ENCODE measurements around the gene ACSL1. TPM values are rescaled to one million over a fixed set of nuclear protein-coding genes. Genes with fewer than 3 reads are reported as not detected.

The ACSL1 gene
- polyA plus RNA-seq, 2 donors, result 41.9 to 46.5 TPM

DNA sequence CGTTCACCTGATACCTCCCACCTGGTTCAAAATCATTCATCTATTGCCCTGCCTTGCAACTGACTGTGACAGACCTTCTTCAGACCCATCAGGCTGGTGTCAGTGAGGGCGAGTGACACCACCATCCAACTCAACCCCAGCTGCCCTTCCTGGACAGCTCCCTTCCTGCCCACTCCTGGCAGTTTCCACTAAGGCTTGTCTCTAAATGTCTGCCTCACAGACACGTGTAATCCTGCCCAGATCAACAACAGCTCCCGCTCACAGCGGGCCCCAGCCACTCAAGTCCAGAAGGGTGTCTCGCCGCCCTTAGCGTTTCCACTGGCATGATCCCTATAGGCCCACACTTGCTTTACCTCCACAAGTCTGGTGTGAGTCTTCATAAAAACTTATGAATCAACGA, 28.9 kb downstream of the ACSL1 start:
- peaks cover 0 to 8% of the 10 kb centered on the region in 2 donors for H3K36me3 ChIP-seq (ENCODE audit: control insufficient read depth in 2 of 2, insufficient read depth in 2 of 2, low read length in 1 of 2)
- H3K9me3 ChIP-seq (ENCODE audit: control insufficient read depth in 2 of 2, insufficient read depth in 1 of 2, low read depth in 1 of 2, low read length in 1 of 2), result no peaks in the 10 kb centered on the region
- no peaks in the 10 kb centered on the region for H3K27me3 ChIP-seq (ENCODE audit: control insufficient read depth in 1 of 2, insufficient read depth in 2 of 2, low read length in 2 of 2)
- no peak overlapping the region for H3K4me3 ChIP-seq (ENCODE audit: low read depth in 1 of 2, low read length in 2 of 2)
- no peak overlapping the region for H3K27ac ChIP-seq (ENCODE audit: low read depth in 2 of 2, low read length in 1 of 2)
- peaks cover 0 to 4% of the 10 kb centered on the region in 2 donors for H3K4me1 ChIP-seq (ENCODE audit: control insufficient read depth in 2 of 2, insufficient read depth in 2 of 2, low read length in 1 of 2)
- 85 to 91% methylated on average over 9 of the region's 9 CpGs for WGBS, 2 donors

DNA sequence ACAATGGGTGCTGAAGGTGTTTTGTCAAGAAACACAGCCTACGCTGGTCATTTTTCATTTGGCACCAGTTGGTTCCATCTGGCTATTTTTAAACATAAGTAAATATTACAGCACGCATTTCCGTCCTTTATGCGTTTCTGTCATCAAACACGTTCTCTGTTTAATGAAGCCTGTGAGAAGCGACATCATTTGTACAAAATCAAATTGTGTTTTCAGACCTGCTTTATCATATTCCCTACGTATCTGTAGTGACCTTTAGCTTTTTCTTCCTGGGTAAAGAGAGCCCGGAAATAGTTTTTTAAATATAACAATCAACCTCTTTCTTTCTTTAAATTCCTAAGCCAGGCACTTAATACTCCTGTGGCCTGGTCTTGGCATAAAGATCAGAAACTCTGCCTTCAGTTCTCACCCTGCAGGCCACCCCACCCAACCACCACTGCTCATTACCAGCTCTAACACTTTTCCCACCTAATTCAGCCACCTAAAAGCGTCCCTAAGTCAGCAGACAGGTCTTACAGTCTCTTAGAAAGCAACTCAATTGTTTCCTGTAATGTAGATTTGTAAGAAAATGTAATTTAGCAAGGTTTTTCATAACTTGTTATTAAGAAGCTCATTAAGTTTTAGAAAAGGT, 30.4 kb downstream of the ACSL1 start:
- WGBS, 2 donors, result 59% methylated on average over 9 of the region's 9 CpGs

DNA sequence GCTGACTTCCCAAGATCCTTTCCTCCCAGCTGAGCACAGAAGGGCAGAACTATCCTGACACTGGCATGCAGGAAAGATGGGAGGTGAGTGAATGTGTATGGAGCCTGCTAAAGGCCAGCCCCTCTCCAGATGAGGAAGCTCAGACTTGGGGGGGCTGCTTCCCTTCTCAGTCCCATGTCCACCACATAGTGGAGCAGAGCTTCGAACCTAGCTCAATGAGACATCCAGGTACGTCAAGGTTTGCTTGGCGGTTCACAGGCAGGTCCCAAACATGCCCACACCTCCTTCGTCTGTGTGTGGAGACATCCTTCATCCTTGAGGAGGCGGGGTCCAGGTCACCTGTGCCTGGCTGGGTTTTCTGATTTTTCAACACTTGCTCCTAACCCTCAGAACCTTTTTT, 31.3 kb downstream of the ACSL1 start:
- no peaks in the 10 kb centered on the region for H3K27me3 ChIP-seq (ENCODE audit: control insufficient read depth in 1 of 2, insufficient read depth in 2 of 2, low read length in 2 of 2)
- peaks cover 0 to 4% of the 10 kb centered on the region in 2 donors for H3K4me1 ChIP-seq (ENCODE audit: control insufficient read depth in 2 of 2, insufficient read depth in 2 of 2, low read length in 1 of 2)
- H3K4me3 ChIP-seq (ENCODE audit: low read depth in 1 of 2, low read length in 2 of 2), result no peak overlapping the region
- no peaks in the 10 kb centered on the region for H3K9me3 ChIP-seq (ENCODE audit: control insufficient read depth in 2 of 2, insufficient read depth in 1 of 2, low read depth in 1 of 2, low read length in 1 of 2)
- WGBS, 2 donors, result 89 to 93% methylated on average over 5 of the region's 5 CpGs
- no peak overlapping the region for H3K27ac ChIP-seq (ENCODE audit: low read depth in 2 of 2, low read length in 1 of 2)
- H3K36me3 ChIP-seq (ENCODE audit: control insufficient read depth in 2 of 2, insufficient read depth in 2 of 2, low read length in 1 of 2), result peaks cover 0 to 8% of the 10 kb centered on the region in 2 donors

More for the DNA sequence above, 30.4 kb downstream of the ACSL1 start:
- Histone ChIP-seq H3K36me3 (ENCODE audit: control insufficient read depth in 2 of 2, insufficient read depth in 2 of 2, low read length in 1 of 2) (peaks cover 0 to 8% of the 10 kb centered on the region in 2 donors), H3K27ac (ENCODE audit: low read depth in 2 of 2, low read length in 1 of 2) (no peak overlapping the region), H3K27me3 (ENCODE audit: control insufficient read depth in 1 of 2, insufficient read depth in 2 of 2, low read length in 2 of 2) (no peaks in the 10 kb centered on the region), H3K4me1 (ENCODE audit: control insufficient read depth in 2 of 2, insufficient read depth in 2 of 2, low read length in 1 of 2) (peaks cover 0 to 4% of the 10 kb centered on the region in 2 donors), H3K9me3 (ENCODE audit: control insufficient read depth in 2 of 2, insufficient read depth in 1 of 2, low read depth in 1 of 2, low read length in 1 of 2) (no peaks in the 10 kb centered on the region), H3K4me3 (ENCODE audit: low read depth in 1 of 2, low read length in 2 of 2) (no peak overlapping the region)

DNA sequence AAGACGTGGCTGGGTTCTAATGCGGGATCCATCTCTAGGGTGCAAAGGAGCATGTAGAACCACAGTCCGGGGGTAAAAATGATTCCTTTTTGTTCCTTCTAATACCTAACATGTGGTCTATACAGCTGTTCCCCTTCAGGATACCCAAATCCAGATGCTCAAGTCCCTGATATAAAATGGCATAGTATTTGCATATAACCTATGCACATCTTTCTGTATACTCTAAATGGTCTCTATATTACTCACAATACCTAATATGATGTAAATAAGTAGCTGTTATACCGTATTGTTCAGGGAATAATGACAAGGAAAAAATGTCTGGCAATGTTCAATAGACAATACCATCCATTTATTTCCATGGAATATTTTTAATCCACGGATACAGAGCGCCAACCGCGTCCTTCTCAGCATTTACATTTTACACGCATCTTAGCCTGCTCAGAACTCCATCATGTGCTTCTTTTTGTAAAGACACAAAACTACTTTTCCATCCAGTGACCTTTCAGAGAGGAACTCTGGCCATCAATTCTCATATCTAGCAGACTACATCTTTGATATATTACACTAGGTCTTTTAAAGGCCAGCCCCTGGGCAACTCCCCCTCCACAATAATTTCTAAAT, 31.9 kb downstream of the ACSL1 start:
- WGBS, 2 donors, result 75 to 93% methylated on average over 9 of the region's 9 CpGs
- H3K9me3 ChIP-seq (ENCODE audit: control insufficient read depth in 2 of 2, insufficient read depth in 1 of 2, low read depth in 1 of 2, low read length in 1 of 2), result no peaks in the 10 kb centered on the region
- peaks cover 0 to 8% of the 10 kb centered on the region in 2 donors for H3K36me3 ChIP-seq (ENCODE audit: control insufficient read depth in 2 of 2, insufficient read depth in 2 of 2, low read length in 1 of 2)
- no peaks in the 10 kb centered on the region for H3K27me3 ChIP-seq (ENCODE audit: control insufficient read depth in 1 of 2, insufficient read depth in 2 of 2, low read length in 2 of 2)
- no peak overlapping the region for H3K27ac ChIP-seq (ENCODE audit: low read depth in 2 of 2, low read length in 1 of 2)
- H3K4me1 ChIP-seq (ENCODE audit: control insufficient read depth in 2 of 2, insufficient read depth in 2 of 2, low read length in 1 of 2), result peaks cover 0 to 4% of the 10 kb centered on the region in 2 donors
- no peak overlapping the region for H3K4me3 ChIP-seq (ENCODE audit: low read depth in 1 of 2, low read length in 2 of 2)

DNA sequence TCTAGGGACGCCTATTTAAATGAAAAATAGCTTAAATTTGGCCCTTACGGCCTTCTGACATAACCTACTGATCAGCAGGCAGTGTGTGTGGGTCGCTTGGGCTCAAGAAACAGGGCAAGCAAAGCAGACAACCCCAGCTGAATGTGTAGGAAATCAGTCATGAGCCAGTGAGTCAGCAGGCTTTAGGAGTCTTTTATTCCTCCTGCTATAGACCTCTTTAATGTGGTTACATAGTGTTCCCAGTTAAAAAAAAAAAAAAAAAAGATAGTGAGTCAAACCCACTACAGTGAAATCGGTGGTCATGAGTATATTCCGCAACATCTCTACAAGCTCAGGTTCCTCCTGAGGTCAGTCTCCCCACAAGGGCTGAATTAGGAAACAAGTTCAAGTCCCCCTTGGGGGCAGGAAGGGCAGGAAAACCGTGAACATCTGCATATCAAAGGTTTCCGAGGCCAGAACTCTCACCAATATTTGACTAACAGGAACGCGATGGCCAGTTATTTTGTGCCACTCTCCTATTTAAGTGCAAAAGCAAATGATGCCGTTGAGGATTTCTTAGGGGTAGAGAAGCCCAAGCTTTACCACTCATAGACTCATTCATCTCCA, 32.7 kb downstream of the ACSL1 start:
- Histone ChIP-seq H3K27me3 (ENCODE audit: control insufficient read depth in 1 of 2, insufficient read depth in 2 of 2, low read length in 2 of 2) (no peaks in the 10 kb centered on the region), H3K27ac (ENCODE audit: low read depth in 2 of 2, low read length in 1 of 2) (no peak overlapping the region), H3K36me3 (ENCODE audit: control insufficient read depth in 2 of 2, insufficient read depth in 2 of 2, low read length in 1 of 2) (peaks cover 0 to 13% of the 10 kb centered on the region in 2 donors), H3K9me3 (ENCODE audit: control insufficient read depth in 2 of 2, insufficient read depth in 1 of 2, low read depth in 1 of 2, low read length in 1 of 2) (no peaks in the 10 kb centered on the region), H3K4me1 (ENCODE audit: control insufficient read depth in 2 of 2, insufficient read depth in 2 of 2, low read length in 1 of 2) (peaks cover 0 to 2% of the 10 kb centered on the region in 2 donors), H3K4me3 (ENCODE audit: low read depth in 1 of 2, low read length in 2 of 2) (no peak overlapping the region)
- 53 to 61% methylated on average over 10 of the region's 10 CpGs for WGBS, 2 donors

DNA sequence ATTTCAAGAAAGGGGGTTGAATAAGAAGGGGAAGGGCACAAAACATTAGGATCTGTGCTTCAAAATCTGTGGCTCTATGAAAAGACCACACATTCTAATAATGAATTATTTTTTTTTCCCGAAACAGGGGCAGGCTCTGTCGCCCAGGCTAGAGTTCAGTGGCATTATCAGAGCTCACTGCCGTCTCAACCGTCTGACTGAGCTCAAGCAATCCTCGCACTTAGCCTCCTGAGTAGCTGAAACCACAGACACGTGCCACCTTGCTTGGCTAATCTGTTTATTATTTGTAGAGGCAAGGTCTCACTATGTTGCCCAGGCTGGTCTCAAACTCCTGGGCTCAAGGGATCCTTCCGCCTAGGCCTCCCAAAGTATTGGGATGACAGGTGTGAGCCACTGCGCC, 33.4 kb downstream of the ACSL1 start:
- Histone ChIP-seq H3K4me3 (ENCODE audit: low read depth in 1 of 2, low read length in 2 of 2) (no peak overlapping the region), H3K36me3 (ENCODE audit: control insufficient read depth in 2 of 2, insufficient read depth in 2 of 2, low read length in 1 of 2) (peaks cover 0 to 9% of the 10 kb centered on the region in 2 donors), H3K27me3 (ENCODE audit: control insufficient read depth in 1 of 2, insufficient read depth in 2 of 2, low read length in 2 of 2) (no peaks in the 10 kb centered on the region), H3K9me3 (ENCODE audit: control insufficient read depth in 2 of 2, insufficient read depth in 1 of 2, low read depth in 1 of 2, low read length in 1 of 2) (no peaks in the 10 kb centered on the region), H3K4me1 (ENCODE audit: control insufficient read depth in 2 of 2, insufficient read depth in 2 of 2, low read length in 1 of 2) (peaks cover 0 to 2% of the 10 kb centered on the region in 2 donors), H3K27ac (ENCODE audit: low read depth in 2 of 2, low read length in 1 of 2) (no peak overlapping the region)
- 83 to 90% methylated on average over 8 of the region's 8 CpGs for WGBS, 2 donors

DNA sequence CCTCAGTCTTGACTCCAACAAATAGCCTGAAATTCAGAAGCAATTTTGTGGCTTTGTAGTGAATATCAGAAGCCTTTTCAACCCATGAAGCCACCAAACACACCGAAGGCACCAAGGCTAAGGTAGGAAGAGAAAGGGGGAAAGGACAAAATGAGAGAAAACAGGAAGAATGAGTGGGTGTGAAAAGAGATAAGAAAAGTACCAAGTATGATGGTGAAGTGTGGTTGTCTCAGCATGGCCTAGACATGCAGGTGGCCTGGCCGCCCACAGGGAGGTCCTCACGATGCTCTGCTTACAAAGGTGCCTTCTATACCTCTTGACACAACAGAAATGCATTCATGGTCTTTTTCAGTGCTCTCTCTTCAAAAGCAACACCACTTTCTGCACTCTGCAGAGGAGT, 34.9 kb downstream of the ACSL1 start:
- H3K27me3 ChIP-seq (ENCODE audit: control insufficient read depth in 1 of 2, insufficient read depth in 2 of 2, low read length in 2 of 2), result no peaks in the 10 kb centered on the region
- H3K4me3 ChIP-seq (ENCODE audit: low read depth in 1 of 2, low read length in 2 of 2), result no peak overlapping the region
- 87 to 93% methylated on average over 3 of the region's 3 CpGs for WGBS, 2 donors
- peaks cover 0 to 2% of the 10 kb centered on the region in 2 donors for H3K4me1 ChIP-seq (ENCODE audit: control insufficient read depth in 2 of 2, insufficient read depth in 2 of 2, low read length in 1 of 2)
- no peaks in the 10 kb centered on the region for H3K9me3 ChIP-seq (ENCODE audit: control insufficient read depth in 2 of 2, insufficient read depth in 1 of 2, low read depth in 1 of 2, low read length in 1 of 2)
- no peak overlapping the region for H3K27ac ChIP-seq (ENCODE audit: low read depth in 2 of 2, low read length in 1 of 2)
- peaks cover 3 to 7% of the 10 kb centered on the region in 2 donors for H3K36me3 ChIP-seq (ENCODE audit: control insufficient read depth in 2 of 2, insufficient read depth in 2 of 2, low read length in 1 of 2)

DNA sequence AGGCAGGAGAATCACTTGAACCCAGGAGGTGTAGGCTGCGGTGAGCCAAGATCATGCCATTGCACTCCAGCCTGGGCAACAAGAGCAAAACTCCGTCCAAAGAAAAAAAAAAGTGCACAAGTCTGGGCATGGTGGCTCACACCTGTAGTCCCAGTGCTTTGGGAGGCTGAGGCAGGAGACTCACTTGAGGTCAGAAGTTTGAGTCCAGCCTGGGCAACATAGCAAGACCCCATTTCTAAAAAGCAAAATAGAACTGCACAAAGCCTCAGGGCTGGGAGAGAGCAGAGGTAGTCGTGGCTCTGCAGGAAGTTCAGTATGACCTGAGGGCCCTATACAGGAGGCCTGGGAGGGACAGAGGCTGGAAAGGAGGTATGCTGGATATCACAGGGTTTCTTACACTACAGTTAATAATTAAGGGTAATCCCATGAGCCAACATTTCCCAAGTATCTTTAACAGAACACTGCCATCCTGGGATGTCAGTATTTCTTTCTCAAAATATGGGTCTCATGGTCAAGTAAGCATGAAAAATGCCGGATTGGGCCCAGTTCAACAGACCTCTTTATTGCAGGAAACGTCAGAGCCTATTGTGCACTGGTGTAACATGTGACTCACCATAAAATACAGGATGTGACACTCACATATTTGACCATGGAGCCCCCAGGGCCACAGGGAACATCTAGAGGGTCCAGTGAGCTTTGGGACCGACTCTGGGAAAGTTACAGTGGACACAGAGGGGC, 37.8 kb downstream of the ACSL1 start:
- H3K4me3 ChIP-seq (ENCODE audit: low read depth in 1 of 2, low read length in 2 of 2), result no peak overlapping the region
- no peaks in the 10 kb centered on the region for H3K9me3 ChIP-seq (ENCODE audit: control insufficient read depth in 2 of 2, insufficient read depth in 1 of 2, low read depth in 1 of 2, low read length in 1 of 2)
- H3K27ac ChIP-seq (ENCODE audit: low read depth in 2 of 2, low read length in 1 of 2), result no peak overlapping the region
- H3K4me1 ChIP-seq (ENCODE audit: control insufficient read depth in 2 of 2, insufficient read depth in 2 of 2, low read length in 1 of 2), result no peaks in the 10 kb centered on the region
- H3K27me3 ChIP-seq (ENCODE audit: control insufficient read depth in 1 of 2, insufficient read depth in 2 of 2, low read length in 2 of 2), result no peaks in the 10 kb centered on the region
- WGBS, 2 donors, result 80 to 85% methylated on average over 6 of the region's 6 CpGs
- H3K36me3 ChIP-seq (ENCODE audit: control insufficient read depth in 2 of 2, insufficient read depth in 2 of 2, low read length in 1 of 2), result peaks cover 5 to 18% of the 10 kb centered on the region in 2 donors

DNA sequence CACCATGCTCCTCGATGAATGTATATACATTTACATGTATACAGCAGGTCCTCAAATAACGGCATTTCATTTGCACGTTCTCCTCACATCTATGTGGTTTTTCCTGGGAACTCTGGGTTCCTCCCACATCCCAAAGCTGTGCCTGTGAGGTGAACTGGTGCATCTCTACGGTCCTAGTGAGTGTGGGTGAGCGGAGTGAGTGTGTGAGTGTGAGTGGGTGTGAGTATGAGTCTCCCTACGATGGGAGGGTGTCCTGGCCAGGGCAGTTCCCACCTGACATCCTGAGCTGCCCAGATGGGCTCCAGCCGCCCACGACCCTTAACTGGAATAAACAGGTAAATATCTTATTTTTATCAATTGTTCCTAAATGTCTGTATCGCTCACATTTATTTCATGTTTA, 40.0 kb downstream of the ACSL1 start:
- no peaks in the 10 kb centered on the region for H3K27me3 ChIP-seq (ENCODE audit: control insufficient read depth in 1 of 2, insufficient read depth in 2 of 2, low read length in 2 of 2)
- peaks cover 5 to 22% of the 10 kb centered on the region in 2 donors for H3K36me3 ChIP-seq (ENCODE audit: control insufficient read depth in 2 of 2, insufficient read depth in 2 of 2, low read length in 1 of 2)
- H3K9me3 ChIP-seq (ENCODE audit: control insufficient read depth in 2 of 2, insufficient read depth in 1 of 2, low read depth in 1 of 2, low read length in 1 of 2), result no peaks in the 10 kb centered on the region
- no peak overlapping the region for H3K27ac ChIP-seq (ENCODE audit: low read depth in 2 of 2, low read length in 1 of 2)
- WGBS, 2 donors, result 93 to 95% methylated on average over 9 of the region's 9 CpGs
- no peak overlapping the region for H3K4me3 ChIP-seq (ENCODE audit: low read depth in 1 of 2, low read length in 2 of 2)
- H3K4me1 ChIP-seq (ENCODE audit: control insufficient read depth in 2 of 2, insufficient read depth in 2 of 2, low read length in 1 of 2), result no peaks in the 10 kb centered on the region

Measured in esophagus (tissue), 2 donors.